H9 (cell line): ENCODE measurements around the gene SEL1L. TPM values are rescaled to one million over a fixed set of nuclear protein-coding genes. Genes with fewer than 3 reads are reported as not detected.

Source experiments
- DNase-seq: peaks from one replicate; pipeline ENCODE4 v3.0.0-alpha.2; 2017
- H2AFZ ChIP-seq: one replicate; pipeline ENCODE4 v1.6.1; 2013; ENCODE audit warnings: mild to moderate bottlenecking, low read length, control low read depth, moderate library complexity
- H2AK5ac ChIP-seq: 2 replicates; pipeline ENCODE4 v1.6.1; 2013; ENCODE audit warnings: low read length, control low read depth, mixed read lengths; ENCODE audit not compliant: insufficient read length
- H2BK120ac ChIP-seq: one replicate; pipeline ENCODE4 v1.6.1; 2013; ENCODE audit warnings: low read depth, mild to moderate bottlenecking, low read length, control low read depth, inconsistent platforms; ENCODE audit not compliant: poor library complexity, severe bottlenecking
- H2BK12ac ChIP-seq: 2 replicates; pipeline ENCODE4 v1.6.1; 2013; ENCODE audit warnings: low read length, control low read depth, mixed read lengths, low read depth; ENCODE audit not compliant: insufficient read length
- H2BK15ac ChIP-seq: 2 replicates; pipeline ENCODE4 v1.6.1; 2013; ENCODE audit warnings: low read depth, low read length, control low read depth
- H2BK20ac ChIP-seq: one replicate; pipeline ENCODE4 v1.6.1; 2013; ENCODE audit warnings: low read depth, mild to moderate bottlenecking, low read length, control low read depth, inconsistent platforms; ENCODE audit not compliant: poor library complexity, severe bottlenecking
- H2BK5ac ChIP-seq: 2 replicates; pipeline ENCODE4 v1.6.1; 2013; ENCODE audit warnings: low read length, control low read depth, mixed read lengths; ENCODE audit not compliant: insufficient read length
- H3K14ac ChIP-seq: 2 replicates; pipeline ENCODE4 v1.6.1; 2013; ENCODE audit warnings: low read length, control low read depth; ENCODE audit not compliant: insufficient read depth
- H3K18ac ChIP-seq: 2 replicates; pipeline ENCODE4 v1.6.1; 2013; ENCODE audit warnings: low read depth, mild to moderate bottlenecking, mixed read lengths, low read length, control low read depth; ENCODE audit not compliant: insufficient read length
- H3K23ac ChIP-seq: 2 replicates; pipeline ENCODE4 v1.6.1; 2013; ENCODE audit warnings: low read length, control low read depth, mixed read lengths, low read depth; ENCODE audit not compliant: insufficient read length
- H3K23me2 ChIP-seq: 2 replicates; pipeline ENCODE4 v1.6.1; 2013; ENCODE audit warnings: low read depth, mild to moderate bottlenecking, mixed read lengths, low read length, control low read depth; ENCODE audit not compliant: insufficient read length, poor library complexity, severe bottlenecking
- H3K27ac ChIP-seq: 2 replicates; pipeline ENCODE4 v1.5.1; 2013; ENCODE audit warnings: low read length, control low read depth, mixed read lengths, low read depth; ENCODE audit not compliant: insufficient read length
- H3K27me3 ChIP-seq: 2 replicates; pipeline ENCODE4 v1.6.1; 2013; ENCODE audit warnings: low read length, control low read depth, inconsistent platforms; ENCODE audit not compliant: insufficient read depth
- H3K4ac ChIP-seq: 2 replicates; pipeline ENCODE4 v1.6.1; 2013; ENCODE audit warnings: low read depth, mild to moderate bottlenecking, control low read depth, inconsistent platforms, low read length, moderate library complexity
- H3K4me1 ChIP-seq: 2 replicates; pipeline ENCODE4 v1.6.1; 2013; ENCODE audit warnings: low read length, control low read depth, inconsistent platforms; ENCODE audit not compliant: insufficient read depth
- H3K4me2 ChIP-seq: 2 replicates; pipeline ENCODE4 v1.6.1; 2013; ENCODE audit warnings: low read length, control low read depth, mixed read lengths; ENCODE audit not compliant: insufficient read length, insufficient read depth
- H3K56ac ChIP-seq: 2 replicates; pipeline ENCODE4 v1.6.1; 2013; ENCODE audit warnings: low read depth, mild to moderate bottlenecking, mixed read lengths, low read length, control low read depth; ENCODE audit not compliant: insufficient read length
- H3K79me1 ChIP-seq: 2 replicates; pipeline ENCODE4 v1.6.1; 2013; ENCODE audit warnings: low read depth, mild to moderate bottlenecking, moderate library complexity, low read length, control low read depth, inconsistent platforms; ENCODE audit not compliant: insufficient read depth, poor library complexity, severe bottlenecking
- H3K79me2 ChIP-seq: 2 replicates; pipeline ENCODE4 v1.6.1; 2013; ENCODE audit warnings: low read length, control low read depth, inconsistent platforms; ENCODE audit not compliant: insufficient read depth
- H3K9ac ChIP-seq: 2 replicates; pipeline ENCODE4 v1.6.1; 2013; ENCODE audit warnings: low read length, control low read depth, mixed read lengths; ENCODE audit not compliant: insufficient read length; ENCODE audit errors: extremely low read depth
- H3K9me3 ChIP-seq: one replicate; pipeline ENCODE4 v1.6.1; 2013; ENCODE audit warnings: low read depth, low read length, inconsistent platforms; ENCODE audit not compliant: control insufficient read depth
- H3T11ph ChIP-seq: one replicate; pipeline ENCODE4 v1.6.1; 2013; ENCODE audit warnings: mild to moderate bottlenecking, low read length, control low read depth, inconsistent platforms
- H4K20me1 ChIP-seq: one replicate; pipeline ENCODE4 v1.6.1; 2013; ENCODE audit not compliant: control insufficient read depth, insufficient read length, insufficient read depth
- H4K5ac ChIP-seq: 2 replicates; pipeline ENCODE4 v1.6.1; 2013; ENCODE audit warnings: low read depth, mild to moderate bottlenecking, mixed read lengths, low read length, control low read depth; ENCODE audit not compliant: insufficient read length
- H4K8ac ChIP-seq: replicated peaks from 2 replicates; pipeline ENCODE4 v1.6.1; 2013; ENCODE audit warnings: low read length, control low read depth, mixed read lengths, low read depth; ENCODE audit not compliant: insufficient read length
- H4K91ac ChIP-seq: 2 replicates; pipeline ENCODE4 v1.6.1; 2013; ENCODE audit warnings: low read depth, mild to moderate bottlenecking, moderate library complexity, mixed read lengths, low read length, control low read depth; ENCODE audit not compliant: insufficient read length
- H3K27ac Mint-ChIP-seq, 3 experiments: 2 replicates in 2 of 3; 3 replicates in 1 of 3; pipeline ENCODE4 v1.8.0; 2020 to 2021; ENCODE audit warnings: mixed read lengths in 3 of 3, mild to moderate bottlenecking in 1 of 3, moderate library complexity in 1 of 3
- H3K27me3 Mint-ChIP-seq: 2 replicates; pipeline ENCODE4 v1.8.0; 2021; ENCODE audit warnings: low read depth, mild to moderate bottlenecking, moderate library complexity, mixed read lengths
- H3K36me3 Mint-ChIP-seq, 3 experiments: 2 replicates in 2 of 3; 3 replicates in 1 of 3; pipeline ENCODE4 v1.8.0; 2020 to 2021; ENCODE audit warnings: low read depth in 3 of 3, mixed read lengths in 3 of 3; ENCODE audit not compliant: insufficient read depth in 1 of 3
- H3K4me1 Mint-ChIP-seq, 2 experiments: 2 replicates each; pipeline ENCODE4 v1.8.0; 2020; ENCODE audit warnings: mixed read lengths in 2 of 2
- H3K4me3 Mint-ChIP-seq, 2 experiments: 2 replicates in 1 of 2; 3 replicates in 1 of 2; pipeline ENCODE4 v1.8.0; 2020 to 2021; ENCODE audit warnings: mild to moderate bottlenecking in 2 of 2, mixed read lengths in 2 of 2, moderate library complexity in 1 of 2
- H3K9me3 Mint-ChIP-seq, 2 experiments: 2 replicates in 1 of 2; 3 replicates in 1 of 2; pipeline ENCODE4 v1.8.0; 2020; ENCODE audit warnings: mild to moderate bottlenecking in 2 of 2, mixed read lengths in 2 of 2, moderate library complexity in 1 of 2
- CTCF ChIP-seq: fragments of 200-600 bp; sonication (generic); conservative IDR thresholded peaks from 3 replicates; pipeline ENCODE4 v1.8.0; 2021; ENCODE audit warnings: antibody characterized with exemption, mild to moderate bottlenecking
- WGBS: extraction: QIAGEN DNeasy Blood & Tissue Kit; methylation state at CpG from one replicate; pipeline ENCODE4 v1.1.7; 2013; ENCODE audit warnings: missing lambda C conversion rate, low lambda C conversion rate, mixed read lengths; ENCODE audit not compliant: insufficient read length; ENCODE audit errors: extremely low coverage; 5-methylcytosine and 5-hydroxymethylcytosine counted together
- total RNA-seq: library from RNA; stranded (reverse); gene quantifications from 2 replicates; pipeline ENCODE4 v1.2.1, GENCODE V29; 2021

Gene SEL1L
- total RNA-seq, 1 experiment from 2014 or later = 27.5 TPM

- TF ChIP-seq CTCF = no peak
- H2AFZ ChIP-seq = no peak overlapping the region
- no peak overlapping the region for H3K18ac ChIP-seq
- no peaks in the 10 kb centered on the region for H3K9me3 Mint-ChIP-seq
- no peak overlapping the region for H3T11ph ChIP-seq
- H4K91ac ChIP-seq = no peak overlapping the region
- no peak overlapping the region for H2BK15ac ChIP-seq
- no peak overlapping the region for H4K8ac ChIP-seq
- H3K9me3 ChIP-seq = no peaks in the 10 kb centered on the region
- no peaks in the 10 kb centered on the region for H3K27me3 Mint-ChIP-seq
- no peaks in the 10 kb centered on the region for H4K20me1 ChIP-seq
- no peaks in the 10 kb centered on the region for H3K4me1 ChIP-seq
- H2AK5ac ChIP-seq = no peak overlapping the region
- H3K9ac ChIP-seq = no peak overlapping the region
- H3K27ac ChIP-seq = no peak overlapping the region
- H4K5ac ChIP-seq = no peak overlapping the region
- no peak overlapping the region for H3K14ac ChIP-seq
- no peak overlapping the region for H2BK5ac ChIP-seq
- no peaks in the 10 kb centered on the region for H3K23me2 ChIP-seq
- H3K27me3 ChIP-seq = no peaks in the 10 kb centered on the region
- no peaks in the 10 kb centered on the region for H3K79me1 ChIP-seq
- no peak overlapping the region for H2BK12ac ChIP-seq
- H3K56ac ChIP-seq = no peak overlapping the region
- no peak overlapping the region for H3K27ac Mint-ChIP-seq
- no peak overlapping the region for H2BK20ac ChIP-seq
- no peaks in the 10 kb centered on the region for H3K4me1 Mint-ChIP-seq
- DNase-seq = no peak
- H3K36me3 Mint-ChIP-seq = peaks cover 0 to 25% (median 18%) of the 10 kb centered on the region in 3 experiments; a peak in 5 of 7 replicates
- no peak overlapping the region for H3K4me3 Mint-ChIP-seq
- no peak overlapping the region for H3K23ac ChIP-seq
- no peak overlapping the region for H2BK120ac ChIP-seq
- H3K4me2 ChIP-seq = no peak overlapping the region
- H3K4ac ChIP-seq = no peak overlapping the region
- no peaks in the 10 kb centered on the region for H3K79me2 ChIP-seq
- no CpG with 5 or more reads among the region's 2 CpGs for WGBS
Observed at GRCh38 chr14:81523616-81524015, 10.0 kb downstream of the SEL1L start.
